Left renal cortex interstitium (tissue), 4 donors: ENCODE results near the gene HELQ. TPM values are rescaled to one million over a fixed set of nuclear protein-coding genes. Genes with fewer than 3 reads are reported as not detected.
"Not testable (repeated sequence)": the region's sequence is repeated elsewhere in the genome, so short reads cannot be mapped to it uniquely, and the experiment has no call there.

Source experiments
- DNase-seq, 4 donors: peaks; one replicate each; pipeline ENCODE4 v3.0.0-alpha.2; 2013; ENCODE audit warnings: low read depth in 4 of 4, low spot score in 2 of 4, missing footprints in 1 of 4
- polyA plus RNA-seq, 4 donors: library from polyadenylated mRNA; unstranded; fragments of 120-200 nt; gene quantifications; one replicate each; pipeline ENCODE4 v1.2.1, GENCODE V29; 2013; ENCODE audit not compliant: insufficient read length in 4 of 4

HELQ gene
- 10 to 100 TPM; 16.5 to 18.2 (median 17.5) TPM for polyA plus RNA-seq

GRCh38 chr4:83455281-83456183 is at the start of gene HELQ, which contains the start of gene MRPS18C:
HELQ (minus strand) TSS chr4:83455823; CDS start chr4:83455693, 130 bp downstream.
MRPS18C (plus strand) TSS chr4:83456058; CDS start chr4:83456078, 20 bp downstream.
- DNase-seq: peak; percentile 94 to 100 (median 96)

- no peak for DNase-seq
Measured at GRCh38 chr4:83504996-83505395, 49.4 kb upstream of the HELQ start.

GRCh38 chr4:83504503-83504902 is 48.9 kb upstream of the HELQ start:
- DNase-seq: no peak

- DNase-seq: no peak
Measured at GRCh38 chr4:83503974-83504373, 48.4 kb upstream of the HELQ start.

- not testable (repeated sequence) for DNase-seq
Measured at GRCh38 chr4:83501671-83502070, 46.0 kb upstream of the HELQ start.

GRCh38 chr4:83498187-83498586 is 42.6 kb upstream of the HELQ start:
- DNase-seq: no peak

GRCh38 chr4:83496085-83496917 is 40.7 kb upstream of the HELQ start:
- not testable (repeated sequence) for DNase-seq

GRCh38 chr4:83490876-83491450 is 35.3 kb upstream of the HELQ start:
- DNase-seq: peak in 1 of 4 donors; percentile 4

GRCh38 chr4:83489711-83490326 is 34.2 kb upstream of the HELQ start:
- DNase-seq: no peak

- DNase-seq: no peak
Measured at GRCh38 chr4:83486457-83487129, 31.0 kb upstream of the HELQ start.

- DNase-seq: peak; percentile 75 to 91 (median 82)
Measured at GRCh38 chr4:83484500-83485461, 29.2 kb upstream of the HELQ start, which contains the start of gene ABRAXAS1. ABRAXAS1 (minus strand) TSS chr4:83485100; CDS start chr4:83485072, 28 bp downstream.

- no peak for DNase-seq
Measured at GRCh38 chr4:83473966-83474365, 18.3 kb upstream of the HELQ start.

GRCh38 chr4:83473423-83473822 is 17.8 kb upstream of the HELQ start:
- DNase-seq: no peak

GRCh38 chr4:83456184-83456501 is 520 bp upstream of the HELQ start:
- no peak for DNase-seq

GRCh38 chr4:83454686-83455085 is 937 bp downstream of the HELQ start:
- peak in 2 of 4 donors; percentile 8 to 10 for DNase-seq

GRCh38 chr4:83449009-83449408 is 6.6 kb downstream of the HELQ start:
- DNase-seq: no peak

- no peak for DNase-seq
Measured at GRCh38 chr4:83440899-83441298, 14.7 kb downstream of the HELQ start.

- no peak for DNase-seq
Measured at GRCh38 chr4:83440148-83440814, 15.3 kb downstream of the HELQ start.
